ENCODE data around the gene MPRIP. TPM values are rescaled to one million over a fixed set of nuclear protein-coding genes. Genes with fewer than 3 reads are reported as not detected.

Gene MPRIP
- total and polyA plus RNA-seq, 2 donors (not counting 3 experiments of a cell fraction or from before 2014, with no cell fraction given) = 94.6 to 246 TPM

- no peaks in the 10 kb centered on the region for H3K79me2 ChIP-seq (ENCODE audit: control insufficient read depth, insufficient read depth, low read length)
- intact Hi-C loops (cut with micrococcal nuclease) (no loop called here), dilution Hi-C loops (cut with MboI; ENCODE audit: extremely low pct_ligation_motif_present, low sequenced_read_pairs) (no loop called here)
- H3K4me1 ChIP-seq (ENCODE audit: control insufficient read depth, extremely low read depth, insufficient read depth, low read length) = peaks cover 27% of the 10 kb centered on the region
- H2AFZ ChIP-seq (ENCODE audit: low read depth, low read length) = no peak overlapping the region
- H3K9me3 ChIP-seq (replicated peaks; ENCODE audit: control insufficient read depth, insufficient read depth, low read length) = no peaks in the 10 kb centered on the region
- no peaks in the 10 kb centered on the region for H3K27me3 ChIP-seq (ENCODE audit: control insufficient read depth in 2 of 2, insufficient read depth in 2 of 2, low read length in 2 of 2)
- H3K36me3 ChIP-seq (ENCODE audit: control insufficient read depth in 2 of 2, extremely low read depth in 1 of 2, insufficient read depth in 2 of 2, low read length in 2 of 2) = no peaks in the 10 kb centered on the region
- no peak overlapping the region for H3K9ac ChIP-seq (replicated peaks; ENCODE audit: extremely low read depth, insufficient read depth, low read length)
- CTCF ChIA-PET = interaction anchor here (1.4 kb wide), 1 partner anchor 108 kb away, joined by 3 read pairs; no protein-coding TSS in a partner anchor
- POLR2A ChIA-PET = no interaction called here
- DNase-seq (ENCODE audit: low read depth, low spot score) (no peak), FAIRE-seq (no peak)
- no peak for TF ChIP-seq MYC (IDR thresholded peaks at IDR 0.05; ENCODE audit: low read depth, low read length)
- no peak for TF ChIP-seq JUN (IDR thresholded peaks at IDR 0.05; ENCODE audit: borderline replicate concordance, insufficient read depth, insufficient read length, low read depth)
- no peak for TF ChIP-seq EZH2 (IDR thresholded peaks at IDR 0.05; ENCODE audit: borderline replicate concordance, low read depth, low read length, severe bottlenecking)
- TF ChIP-seq POLR2A (IDR thresholded peaks at IDR 0.05; ENCODE audit: low read depth, low read length) = no peak
- TF ChIP-seq CTCF (IDR thresholded peaks at IDR 0.05; ENCODE audit: extremely low read depth in 1 of 2, insufficient read depth in 1 of 2, low read depth in 1 of 2, low read length in 2 of 2) = no peak
- TF ChIP-seq POLR2AphosphoS5 (IDR thresholded peaks at IDR 0.05; ENCODE audit: insufficient read depth, low read depth, low read length) = no peak
- TF ChIP-seq FOS (IDR thresholded peaks at IDR 0.05; ENCODE audit: borderline replicate concordance, insufficient read depth, low read length) = no peak
- TF ChIP-seq GATA2 (IDR thresholded peaks at IDR 0.05; ENCODE audit: insufficient read depth, insufficient read length, low read depth, low read length) = no peak
- TF ChIP-seq MAX (IDR thresholded peaks at IDR 0.05; ENCODE audit: insufficient read depth, insufficient read length) = no peak
- no peaks in the 10 kb centered on the region for H4K20me1 ChIP-seq (replicated peaks; ENCODE audit: control insufficient read depth, extremely low read depth, insufficient read depth, low read length)
- no TSS peak for BruUV-seq (replicated peaks)
- no peak overlapping the region for H3K27ac ChIP-seq (ENCODE audit: insufficient read depth, low read depth, low read length)
- H3K4me3 ChIP-seq (replicated peaks in 1 of 3; ENCODE audit: insufficient read depth in 1 of 3, low read depth in 1 of 3, low read length in 3 of 3) = no peak overlapping the region
- H3K4me2 ChIP-seq (ENCODE audit: insufficient read depth, low read length) = no peak overlapping the region
- H3K9me1 ChIP-seq (replicated peaks; ENCODE audit: control insufficient read depth, extremely low read depth, insufficient read depth, low read length) = no peaks in the 10 kb centered on the region
Measured at GRCh38 chr17:17033466-17033865, 8.8 kb upstream of the MPRIP start.

All from endothelial cell of umbilical vein (primary cell).